Ishikawa (cell line): Measurements from ENCODE around the gene RAB3IL1.

Source experiments
- CEBPB ChIP-seq: IDR thresholded peaks from 2 replicates; pipeline ENCODE4 v1.6.1; 2012
- CREB1 ChIP-seq: IDR thresholded peaks from 2 replicates; pipeline ENCODE4 v1.6.1; 2012; ENCODE audit warnings: low read depth
- EGR1 ChIP-seq: IDR thresholded peaks from 2 replicates; pipeline ENCODE4 v1.6.1; 2012
- EP300 ChIP-seq: IDR thresholded peaks from 2 replicates; pipeline ENCODE4 v1.6.1; 2012; ENCODE audit warnings: borderline replicate concordance
- FOXM1 ChIP-seq: IDR thresholded peaks from 2 replicates; pipeline ENCODE4 v1.6.1; 2012; ENCODE audit warnings: low read depth, borderline replicate concordance
- MAX ChIP-seq: IDR thresholded peaks from 2 replicates; pipeline ENCODE4 v1.6.1; 2012
- NFIC ChIP-seq: IDR thresholded peaks from 2 replicates; pipeline ENCODE4 v1.6.1; 2012
- RAD21 ChIP-seq: IDR thresholded peaks from 2 replicates; pipeline ENCODE4 v1.6.1; 2012; ENCODE audit warnings: low read depth
- REST ChIP-seq: IDR thresholded peaks from 2 replicates; pipeline ENCODE4 v1.6.1; 2012; ENCODE audit warnings: low read depth, mild to moderate bottlenecking
- TAF1 ChIP-seq: IDR thresholded peaks from 2 replicates; pipeline ENCODE4 v1.6.1; 2012; ENCODE audit warnings: low read depth, mild to moderate bottlenecking
- TCF12 ChIP-seq: IDR thresholded peaks from 2 replicates; pipeline ENCODE4 v1.6.1; 2012; ENCODE audit warnings: low read depth
- USF1 ChIP-seq: IDR thresholded peaks from 2 replicates; pipeline ENCODE4 v1.6.1; 2012
- YY1 ChIP-seq: IDR thresholded peaks from 2 replicates; pipeline ENCODE4 v1.6.1; 2012; ENCODE audit warnings: low read depth

GRCh38 chr11:61905801-61906521 lies 11.4 kb downstream of the RAB3IL1 start:
- no peak for TF ChIP-seq RAD21
- TF ChIP-seq EP300 = no peak
- TF ChIP-seq USF1 = no peak
- TF ChIP-seq MAX = no peak
- TF ChIP-seq FOXM1 = no peak
- no peak for TF ChIP-seq CEBPB
- TF ChIP-seq TAF1 = no peak
- no peak for TF ChIP-seq NFIC
- TF ChIP-seq REST = no peak
- TF ChIP-seq EGR1 = no peak
- no peak for TF ChIP-seq YY1
- no peak for TF ChIP-seq CREB1
- TF ChIP-seq TCF12 = no peak
